HPDE6-E6E7 (cell line): Measurements from ENCODE around the gene HMCN1.

ENCODE experiments used
- DNase-seq: peaks from one replicate; pipeline ENCODE4 v3.0.0; 2011; ENCODE audit warnings: missing footprints; ENCODE audit errors: extremely low spot score

HMCN1 gene

GRCh38 chr1:186027621-186028020 lies 293.4 kb downstream of the HMCN1 start:
- no peak for DNase-seq

- DNase-seq = no peak
Measured at GRCh38 chr1:186030453-186030852, 296.3 kb downstream of the HMCN1 start.

DNA sequence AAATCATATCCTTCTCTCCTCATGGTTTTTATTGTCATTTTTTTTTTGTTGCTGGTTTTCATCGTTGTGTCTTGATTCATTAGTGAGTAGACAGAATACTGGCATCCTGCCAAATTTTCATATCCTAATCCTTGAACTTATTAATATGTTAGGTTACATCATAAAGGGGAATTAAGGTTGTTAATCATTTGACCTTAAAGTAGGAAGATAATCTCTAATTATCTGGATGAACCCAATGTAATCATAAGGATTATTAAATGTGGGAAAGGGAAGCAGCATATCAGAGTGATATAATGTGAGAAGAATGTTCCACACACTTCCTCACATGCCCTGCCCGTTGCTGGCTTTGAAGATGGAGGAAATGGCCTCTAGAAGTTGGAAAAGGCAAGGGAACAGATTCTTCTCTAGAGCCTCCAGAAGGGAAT lies 299.7 kb downstream of the HMCN1 start:
- DNase-seq = no peak

DNA sequence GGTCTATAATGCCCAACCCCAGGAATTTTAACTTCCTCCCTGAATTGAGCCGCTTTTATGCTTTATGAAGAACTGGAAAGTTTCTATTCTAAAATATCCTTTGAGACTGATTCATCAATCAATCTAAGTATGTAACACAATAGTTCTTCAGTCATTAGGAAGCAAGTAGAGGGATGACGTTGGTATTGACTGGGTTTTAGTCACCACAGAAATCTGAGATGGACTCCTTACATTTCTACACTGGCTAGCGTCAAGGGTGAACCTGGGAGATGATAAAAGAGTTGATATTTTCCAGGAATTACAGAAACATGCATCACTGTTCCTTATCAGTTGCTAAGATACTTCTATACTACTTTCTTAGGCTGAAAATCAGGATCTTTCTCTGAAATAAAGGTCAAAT lies 308.0 kb downstream of the HMCN1 start:
- DNase-seq = no peak

GRCh38 chr1:186043296-186043695 lies 309.1 kb downstream of the HMCN1 start:
- no peak for DNase-seq

GRCh38 chr1:186044079-186044685 lies 310.0 kb downstream of the HMCN1 start:
- DNase-seq = no peak

DNA sequence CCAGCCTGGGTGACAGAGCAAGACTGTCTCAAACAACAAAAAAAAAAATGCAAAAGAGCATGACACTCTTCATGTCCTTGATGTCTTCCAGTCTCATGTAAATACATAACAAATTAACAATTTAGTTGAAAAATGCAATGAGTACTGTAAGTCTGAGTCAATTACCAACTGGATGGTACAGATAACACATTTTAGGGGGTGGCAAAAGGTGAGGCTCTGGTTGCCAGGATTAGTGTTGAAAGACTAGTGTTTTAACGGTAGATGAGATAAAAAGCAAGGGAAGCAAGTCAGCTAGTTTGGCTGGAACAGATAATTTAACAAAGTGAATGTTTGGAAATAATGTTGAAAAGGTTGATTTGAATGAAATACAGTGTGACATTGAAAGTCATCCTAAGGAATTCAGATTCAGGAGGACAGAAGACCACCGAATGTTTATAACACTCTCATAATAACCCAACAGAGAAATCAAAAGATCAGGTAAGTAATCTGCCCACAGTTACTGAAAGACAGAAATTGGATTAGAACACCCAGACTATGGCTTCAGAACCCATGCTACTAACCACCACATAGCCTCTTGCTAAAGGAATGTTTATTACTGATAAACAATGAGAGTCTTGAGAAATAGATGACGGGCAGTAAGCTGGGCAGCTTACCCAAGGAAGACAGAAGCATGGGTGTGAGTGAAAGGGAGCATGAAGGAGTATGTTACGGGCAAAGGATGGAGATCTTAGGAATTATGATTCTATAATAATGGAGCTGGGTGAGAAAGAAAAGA lies 312.4 kb downstream of the HMCN1 start:
- DNase-seq = no peak

- no peak for DNase-seq
Measured at GRCh38 chr1:186050360-186050759, 316.2 kb downstream of the HMCN1 start.

GRCh38 chr1:186054003-186054402 lies 319.8 kb downstream of the HMCN1 start:
- no peak for DNase-seq

- DNase-seq = no peak
Measured at GRCh38 chr1:186054932-186055331, 320.7 kb downstream of the HMCN1 start.

DNA sequence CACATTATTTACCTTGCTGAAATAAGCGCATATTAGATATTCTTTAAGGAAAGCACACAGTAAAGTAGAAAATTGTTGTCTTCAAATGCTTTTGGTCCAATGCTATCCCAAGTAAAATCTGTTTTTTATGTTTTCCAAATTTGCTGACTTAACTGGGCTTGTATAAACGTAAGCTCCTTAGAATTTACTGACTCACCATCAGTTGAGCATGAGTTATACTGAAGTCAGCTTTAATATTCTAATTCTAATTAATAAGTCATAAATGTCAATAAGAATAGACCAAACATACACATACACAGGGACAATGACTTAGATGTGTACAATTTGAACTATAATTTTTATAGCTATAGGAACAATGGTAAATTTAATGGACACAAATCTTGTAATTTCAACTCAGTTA lies 321.7 kb downstream of the HMCN1 start:
- no peak for DNase-seq

- no peak for DNase-seq
Measured at GRCh38 chr1:186057086-186057485, 322.9 kb downstream of the HMCN1 start.

DNA sequence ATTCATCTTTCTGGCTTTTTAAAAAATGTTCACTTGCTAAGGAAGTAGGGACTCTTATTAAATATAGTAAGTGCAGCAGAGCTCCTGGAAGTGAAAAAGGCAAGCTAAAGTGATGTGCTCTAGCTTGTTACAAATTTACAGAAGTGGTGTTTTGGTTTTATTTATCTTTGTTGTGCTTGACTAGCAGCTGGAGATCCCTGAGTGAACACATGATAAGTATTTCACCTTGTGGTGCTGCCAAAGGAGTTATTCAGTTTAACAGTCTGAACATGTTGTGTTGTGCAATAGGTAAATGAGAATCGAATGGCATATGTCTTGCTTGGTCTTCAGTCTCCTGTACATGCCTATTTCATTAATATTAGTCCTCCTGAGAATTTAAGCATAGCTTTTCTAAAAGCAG lies 325.1 kb downstream of the HMCN1 start:
- DNase-seq = no peak

DNA sequence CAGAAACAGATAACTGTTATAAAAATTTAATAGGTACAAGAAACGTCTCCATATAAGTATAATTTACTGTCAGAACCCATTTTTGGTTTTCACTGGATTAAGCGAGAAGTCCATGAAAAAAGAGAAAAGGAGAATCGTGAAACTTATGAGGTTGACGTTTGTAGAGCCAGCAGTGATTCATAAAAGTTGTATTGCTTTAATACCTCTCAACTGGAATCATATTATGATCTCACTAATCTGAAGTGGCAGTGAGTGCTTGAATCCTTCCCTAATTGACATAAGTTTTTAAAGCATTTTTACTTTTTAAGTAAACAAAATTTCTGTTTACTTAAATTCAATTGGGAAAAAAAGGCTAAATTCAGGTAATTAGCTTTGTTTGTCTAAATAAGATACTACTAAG lies 325.6 kb downstream of the HMCN1 start:
- no peak for DNase-seq

GRCh38 chr1:186060226-186060625 lies 326.0 kb downstream of the HMCN1 start:
- no peak for DNase-seq

GRCh38 chr1:186063091-186063657 lies 329.0 kb downstream of the HMCN1 start:
- no peak for DNase-seq

- DNase-seq = no peak
Measured at GRCh38 chr1:186066411-186066810, 332.2 kb downstream of the HMCN1 start.

- DNase-seq = no peak
Measured at GRCh38 chr1:186073697-186074096, 339.5 kb downstream of the HMCN1 start.

DNA sequence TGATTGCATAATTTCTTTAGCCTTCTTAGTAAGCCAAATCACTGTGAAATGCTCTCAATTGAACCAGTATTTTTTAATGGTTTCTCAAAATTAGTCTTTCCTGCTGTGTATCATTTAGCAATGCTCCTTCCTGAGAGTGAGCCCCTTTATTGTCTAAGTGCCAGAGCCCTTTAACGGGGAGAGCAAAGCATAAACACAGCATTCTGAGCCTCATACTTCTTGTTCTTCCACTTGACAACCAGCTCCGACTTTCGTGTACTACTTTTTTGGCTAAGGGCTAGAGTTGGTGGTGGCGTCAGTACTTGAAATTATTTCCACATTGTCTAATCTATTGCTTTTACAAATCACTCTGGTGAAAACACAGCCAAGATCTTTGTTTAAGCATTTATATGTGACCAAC lies 341.8 kb downstream of the HMCN1 start:
- DNase-seq = no peak

- no peak for DNase-seq
Measured at GRCh38 chr1:186078245-186078644, 344.1 kb downstream of the HMCN1 start.

- no peak for DNase-seq
Measured at GRCh38 chr1:186079084-186079684, 345.0 kb downstream of the HMCN1 start.

DNA sequence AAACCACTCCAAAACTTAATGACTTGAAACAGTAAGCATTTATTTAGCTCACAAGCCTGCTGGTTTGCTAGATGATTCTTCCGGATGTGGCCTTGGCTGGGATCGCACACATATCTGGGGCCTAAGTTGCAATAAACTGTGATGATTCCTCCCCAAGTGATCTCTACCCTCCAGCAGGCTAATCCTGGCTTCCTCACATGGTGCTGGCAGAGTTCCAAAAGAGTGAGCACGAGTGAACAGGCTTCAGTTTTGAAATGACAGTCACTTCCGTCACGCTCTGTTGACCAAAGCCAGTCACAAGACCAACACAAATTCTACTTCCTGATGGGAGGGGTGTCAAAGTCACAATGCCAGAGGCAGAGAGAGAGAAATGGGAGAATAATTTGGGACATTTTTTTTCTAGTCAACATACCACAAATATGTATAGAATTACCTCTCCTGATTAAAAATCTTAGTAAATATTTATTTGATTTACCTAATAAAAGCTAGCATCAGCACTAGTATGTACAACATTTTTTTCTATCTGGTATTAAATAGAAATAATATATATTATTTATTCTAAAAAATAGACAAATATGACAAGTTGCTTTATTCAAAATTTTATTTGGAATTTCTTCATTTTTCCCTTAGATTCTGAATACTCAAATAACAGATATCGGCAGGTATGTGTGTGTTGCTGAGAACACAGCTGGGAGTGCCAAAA lies 348.2 kb downstream of the HMCN1 start:
- DNase-seq = peak; percentile 50
